Karpas-422 (cell line): ENCODE measurements around the gene TBCC. TPM values are rescaled to one million over a fixed set of nuclear protein-coding genes. Genes with fewer than 3 reads are reported as not detected.
"Not testable (repeated sequence)": the region's sequence is repeated elsewhere in the genome, so short reads cannot be mapped to it uniquely, and the experiment has no call there.

Experiments
- DNase-seq: peaks from one replicate; pipeline ENCODE4 v3.0.0-alpha.2; 2015
- H2AFZ ChIP-seq: fragments of 200-600 bp; sonication (generic); 2 replicates; pipeline ENCODE4 v1.6.1; 2014; ENCODE audit warnings: antibody characterized with exemption, low read length, mixed read lengths
- H3K27ac ChIP-seq: fragments of 200-600 bp; sonication (generic); 2 replicates; pipeline ENCODE4 v1.5.1; 2014; ENCODE audit warnings: mild to moderate bottlenecking, low read length, moderate library complexity
- H3K27me3 ChIP-seq: fragments of 200-600 bp; sonication (generic); 2 replicates; pipeline ENCODE4 v1.6.1; 2014; ENCODE audit warnings: low read length, mixed read lengths
- H3K36me3 ChIP-seq: fragments of 200-600 bp; sonication (generic); 2 replicates; pipeline ENCODE4 v1.6.1; 2014; ENCODE audit warnings: low read length, mixed read lengths; ENCODE audit not compliant: insufficient read depth
- H3K4me1 ChIP-seq: fragments of 200-600 bp; sonication (generic); 2 replicates; pipeline ENCODE4 v1.6.1; 2014; ENCODE audit warnings: mild to moderate bottlenecking, low read length, mixed read lengths
- H3K4me2 ChIP-seq: fragments of 200-600 bp; sonication (generic); 2 replicates; pipeline ENCODE4 v1.6.1; 2014; ENCODE audit warnings: low read length, low read depth, mild to moderate bottlenecking; ENCODE audit not compliant: poor library complexity, severe bottlenecking
- H3K4me3 ChIP-seq: fragments of 200-600 bp; sonication (generic); 2 replicates; pipeline ENCODE4 v1.5.1; 2014; ENCODE audit warnings: mild to moderate bottlenecking, antibody characterized with exemption, low read length, mixed read lengths
- H3K79me2 ChIP-seq: fragments of 200-600 bp; sonication (generic); 2 replicates; pipeline ENCODE4 v1.6.1; 2014; ENCODE audit warnings: mild to moderate bottlenecking, low read length, mixed read lengths
- H3K9ac ChIP-seq: fragments of 200-600 bp; sonication (generic); 2 replicates; pipeline ENCODE4 v1.6.0; 2014; ENCODE audit warnings: low read length
- H3K9me2 ChIP-seq: fragments of 200-600 bp; sonication (generic), shearing (Covaris generic); replicated peaks from 2 replicates; pipeline ENCODE4 v1.6.0; 2014; ENCODE audit warnings: mild to moderate bottlenecking, low read length, moderate library complexity; ENCODE audit not compliant: insufficient read depth
- H3K9me3 ChIP-seq: fragments of 300-700, 200-600 bp; sonication (generic); 2 replicates; pipeline ENCODE4 v1.6.1; 2014; ENCODE audit warnings: low read length, mixed read lengths
- H4K20me1 ChIP-seq: fragments of 200-600 bp; sonication (generic); 2 replicates; pipeline ENCODE4 v1.6.1; 2014; ENCODE audit warnings: mild to moderate bottlenecking, antibody characterized with exemption, low read length, low read depth; ENCODE audit not compliant: insufficient read depth
- total RNA-seq: library from RNA; depleted of rRNA; stranded (reverse); fragments of >200 nt; shearing (Covaris generic); gene quantifications from 2 replicates; pipeline ENCODE4 v1.2.3, GENCODE V29; 2014; ENCODE audit warnings: low replicate concordance

The TBCC gene
- total RNA-seq, 1 experiment from 2014 or later = 154 TPM

GRCh38 chr6:42704937-42705374, 40.9 kb downstream of the TBCC start:
- no peak overlapping the region for H2AFZ ChIP-seq
- no peaks in the 10 kb centered on the region for H3K4me1 ChIP-seq
- H3K36me3 ChIP-seq = no peaks in the 10 kb centered on the region; the same call in 1 of the 2 replicates
- no peaks in the 10 kb centered on the region for H3K27me3 ChIP-seq
- H3K4me2 ChIP-seq = no peak overlapping the region
- H3K9me3 ChIP-seq = no peaks in the 10 kb centered on the region
- H3K79me2 ChIP-seq = no peaks in the 10 kb centered on the region
- H3K9me2 ChIP-seq = no peaks in the 10 kb centered on the region
- DNase-seq = no peak
- no peak overlapping the region for H3K9ac ChIP-seq
- no peaks in the 10 kb centered on the region for H4K20me1 ChIP-seq
- no peak overlapping the region for H3K4me3 ChIP-seq
- no peak overlapping the region for H3K27ac ChIP-seq

- H3K36me3 ChIP-seq = no peaks in the 10 kb centered on the region; the same call in 1 of the 2 replicates
- no peak overlapping the region for H3K4me2 ChIP-seq
Measured at GRCh38 chr6:42704251-42704936, 41.5 kb downstream of the TBCC start.

GRCh38 chr6:42702786-42703185, 43.1 kb downstream of the TBCC start:
- not testable (repeated sequence) for H3K4me2 ChIP-seq, H2AFZ ChIP-seq, H3K79me2 ChIP-seq, H3K4me3 ChIP-seq, H4K20me1 ChIP-seq, H3K9me3 ChIP-seq, H3K9me2 ChIP-seq, H3K4me1 ChIP-seq, DNase-seq, H3K27ac ChIP-seq, H3K36me3 ChIP-seq, H3K27me3 ChIP-seq, H3K9ac ChIP-seq

More at GRCh38 chr6:42704251-42704936, 41.5 kb downstream of the TBCC start:
- Histone ChIP-seq H2AFZ (no peak overlapping the region), H3K9ac (no peak overlapping the region), H3K9me3 (no peaks in the 10 kb centered on the region), H4K20me1 (no peaks in the 10 kb centered on the region), H3K4me3 (no peak overlapping the region), H3K79me2 (no peaks in the 10 kb centered on the region), H3K4me1 (no peaks in the 10 kb centered on the region), H3K27me3 (no peaks in the 10 kb centered on the region), H3K9me2 (no peaks in the 10 kb centered on the region), H3K27ac (no peak overlapping the region)
- no peak for DNase-seq

GRCh38 chr6:42702200-42702599, 43.7 kb downstream of the TBCC start:
- Histone ChIP-seq H3K9me2 (no peaks in the 10 kb centered on the region), H4K20me1 (no peaks in the 10 kb centered on the region), H3K27me3 (no peaks in the 10 kb centered on the region), H3K4me1 (no peaks in the 10 kb centered on the region), H2AFZ (no peak overlapping the region), H3K79me2 (no peaks in the 10 kb centered on the region), H3K36me3 (no peaks in the 10 kb centered on the region; the same call in 1 of the 2 replicates), H3K27ac (no peak overlapping the region), H3K9me3 (no peaks in the 10 kb centered on the region), H3K9ac (no peak overlapping the region), H3K4me3 (no peak overlapping the region), H3K4me2 (no peak overlapping the region)
- DNase-seq = no peak

GRCh38 chr6:42698217-42698616, 47.7 kb downstream of the TBCC start:
- peaks cover 6% of the 10 kb centered on the region for H3K36me3 ChIP-seq

GRCh38 chr6:42697268-42697655, 48.6 kb downstream of the TBCC start:
- Histone ChIP-seq H3K79me2 (no peaks in the 10 kb centered on the region), H3K9me2 (no peaks in the 10 kb centered on the region), H3K9me3 (no peaks in the 10 kb centered on the region), H3K4me2 (no peak overlapping the region), H3K4me3 (no peak overlapping the region), H2AFZ (no peak overlapping the region), H3K27ac (no peak overlapping the region), H3K9ac (no peak overlapping the region), H3K36me3 (peaks cover 16% of the 10 kb centered on the region), H3K27me3 (no peaks in the 10 kb centered on the region), H4K20me1 (no peaks in the 10 kb centered on the region), H3K4me1 (peaks cover 12% of the 10 kb centered on the region)
- DNase-seq = no peak

More at GRCh38 chr6:42698217-42698616, 47.7 kb downstream of the TBCC start:
- no peak for DNase-seq
- H3K27me3 ChIP-seq = no peaks in the 10 kb centered on the region
- no peaks in the 10 kb centered on the region for H4K20me1 ChIP-seq
- H3K9me3 ChIP-seq = no peaks in the 10 kb centered on the region
- peaks cover 7% of the 10 kb centered on the region for H3K4me1 ChIP-seq
- H2AFZ ChIP-seq = no peak overlapping the region
- no peak overlapping the region for H3K4me3 ChIP-seq
- H3K9ac ChIP-seq = no peak overlapping the region
- no peaks in the 10 kb centered on the region for H3K79me2 ChIP-seq
- no peaks in the 10 kb centered on the region for H3K9me2 ChIP-seq
- H3K4me2 ChIP-seq = no peak overlapping the region
- no peak overlapping the region for H3K27ac ChIP-seq

- H3K79me2 ChIP-seq = no peaks in the 10 kb centered on the region
- H3K4me1 ChIP-seq = peaks cover 12% of the 10 kb centered on the region
- H3K9ac ChIP-seq = no peak overlapping the region
- H3K27ac ChIP-seq = no peak overlapping the region
- no peaks in the 10 kb centered on the region for H3K9me2 ChIP-seq
- H2AFZ ChIP-seq = no peak overlapping the region
- no peaks in the 10 kb centered on the region for H3K27me3 ChIP-seq
- no peak overlapping the region for H3K4me2 ChIP-seq
- H3K4me3 ChIP-seq = no peak overlapping the region
- no peaks in the 10 kb centered on the region for H4K20me1 ChIP-seq
- H3K36me3 ChIP-seq = peaks cover 21% of the 10 kb centered on the region
- DNase-seq = no peak
- no peaks in the 10 kb centered on the region for H3K9me3 ChIP-seq
Measured at GRCh38 chr6:42696526-42697267, 49.2 kb downstream of the TBCC start.

GRCh38 chr6:42694586-42694985, 51.3 kb downstream of the TBCC start:
- Histone ChIP-seq H3K9me2 (no peaks in the 10 kb centered on the region), H3K79me2 (no peaks in the 10 kb centered on the region), H3K27ac (no peak overlapping the region), H3K4me1 (peaks cover 25% of the 10 kb centered on the region), H2AFZ (no peak overlapping the region), H3K36me3 (peaks cover 32% of the 10 kb centered on the region), H4K20me1 (no peaks in the 10 kb centered on the region), H3K27me3 (no peaks in the 10 kb centered on the region), H3K4me3 (no peak overlapping the region), H3K4me2 (no peak overlapping the region), H3K9ac (no peak overlapping the region), H3K9me3 (no peaks in the 10 kb centered on the region)
- DNase-seq = no peak
